ENCODE data around the gene NKD2.
A peak's percentile ranks its signal among the peaks of the same experiment; 100 is the strongest.
"Not testable (repeated sequence)": the region's sequence is repeated elsewhere in the genome, so short reads cannot be mapped to it uniquely, and the experiment has no call there.

Gene NKD2

GRCh38 chr5:1008451-1009358, at the start of gene NKD2:
Gene NKD2 (plus strand): TSS chr5:1008802. CDS start chr5:1009058, 256 bp downstream.
- no peak for DNase-seq

GRCh38 chr5:959581-960531, 48.7 kb upstream of the NKD2 start:
- no peak for DNase-seq

- DNase-seq, result no peak
Measured at GRCh38 chr5:960551-960950, 48.1 kb upstream of the NKD2 start.

- DNase-seq, result no peak
Measured at GRCh38 chr5:961002-961710, 47.4 kb upstream of the NKD2 start.

GRCh38 chr5:961711-962240, 46.8 kb upstream of the NKD2 start:
- no peak for DNase-seq

GRCh38 chr5:962386-962785, 46.2 kb upstream of the NKD2 start:
- DNase-seq, result no peak

GRCh38 chr5:962801-963200, 45.8 kb upstream of the NKD2 start:
- DNase-seq, result no peak

GRCh38 chr5:963310-963672, 45.3 kb upstream of the NKD2 start:
- no peak for DNase-seq

- peak; percentile 100 for DNase-seq
Measured at GRCh38 chr5:963673-964531, 44.7 kb upstream of the NKD2 start.

- no peak for DNase-seq
Measured at GRCh38 chr5:964821-965220, 43.8 kb upstream of the NKD2 start.

GRCh38 chr5:965604-966344, 42.8 kb upstream of the NKD2 start:
- no peak for DNase-seq

- no peak for DNase-seq
Measured at GRCh38 chr5:966345-966710, 42.3 kb upstream of the NKD2 start.

- DNase-seq, result no peak
Measured at GRCh38 chr5:966941-967340, 41.7 kb upstream of the NKD2 start.

- no peak for DNase-seq
Measured at GRCh38 chr5:968881-969280, 39.7 kb upstream of the NKD2 start.

GRCh38 chr5:969408-969839, 39.2 kb upstream of the NKD2 start:
- DNase-seq, result no peak

- DNase-seq, result not testable (repeated sequence)
Measured at GRCh38 chr5:972575-972974, 36.0 kb upstream of the NKD2 start.

- DNase-seq, result no peak
Measured at GRCh38 chr5:976849-977751, 31.5 kb upstream of the NKD2 start.

GRCh38 chr5:978054-978453, 30.5 kb upstream of the NKD2 start:
- DNase-seq, result no peak

- no peak for DNase-seq
Measured at GRCh38 chr5:978693-979092, 29.9 kb upstream of the NKD2 start.
